HepG2 (cell line): ENCODE results near the gene DPY19L3. TPM values are rescaled to one million over a fixed set of nuclear protein-coding genes. Genes with fewer than 3 reads are reported as not detected.

Experiments
- KLF12 ChIP-seq: sonication (generic); formaldehyde crosslinking; IDR thresholded peaks from 2 replicates; pipeline ENCODE4 v1.4.0; 2020; ENCODE audit warnings: missing genetic modification reagents, borderline replicate concordance
- SPEN ChIP-seq: sonication (generic); formaldehyde crosslinking; IDR thresholded peaks from 2 replicates; pipeline ENCODE4 v1.5.1; 2020; ENCODE audit warnings: low read depth, mild to moderate bottlenecking, missing genetic modification reagents
- ZNF317 ChIP-seq: sonication (generic); formaldehyde crosslinking; IDR thresholded peaks from 2 replicates; pipeline ENCODE4 v1.5.0; 2020; ENCODE audit warnings: mild to moderate bottlenecking, missing genetic modification reagents
- ZNF589 ChIP-seq: sonication (generic); formaldehyde crosslinking; conservative IDR thresholded peaks from 2 replicates; pipeline ENCODE4 v1.8.0; 2022; ENCODE audit warnings: mild to moderate bottlenecking, moderate library complexity, missing genetic modification reagents
- ZNF790 ChIP-seq: sonication (generic); formaldehyde crosslinking; IDR thresholded peaks from 2 replicates; pipeline ENCODE4 v1.8.0; 2022; ENCODE audit warnings: missing genetic modification reagents, mild to moderate bottlenecking, borderline replicate concordance
- polyA plus RNA-seq, 8 experiments: library from polyadenylated mRNA; depleted of rRNA in 3 of 8; stranded (reverse) in 7 of 8; unstranded in 1 of 8; fragments of >200 nt; fragmentation: Illumina TruSeq in 4 of 8; extraction: Trizol in 4 of 8; gene quantifications; 2 replicates each; pipeline versions ENCODE4 v1.2.1 to v1.2.3, GENCODE V29; 2011 to 2016; ENCODE audit warnings: low read depth in 4 of 8, missing spikeins in 1 of 8, mixed read lengths in 1 of 8; ENCODE audit not compliant: insufficient read depth in 1 of 8
- total RNA-seq, 5 experiments: library from RNA; depleted of rRNA; stranded (reverse); fragments of >200 nt; fragmentation: Illumina TruSeq; extraction: Trizol; gene quantifications; 2 replicates each; pipeline ENCODE4 v1.2.3, GENCODE V29; 2016; ENCODE audit warnings: low read depth in 1 of 5
- TF ChIP-seq, protein P1 (sequence below): IDR thresholded peaks from 2 replicates; pipeline ENCODE4 v1.6.1; 2016; ENCODE audit warnings: low read depth
- TF ChIP-seq, protein P2 (sequence below): sonication (generic); formaldehyde crosslinking; IDR thresholded peaks from 2 replicates; pipeline ENCODE4 v1.4.0; 2020; ENCODE audit warnings: missing genetic modification reagents, borderline replicate concordance
- TF ChIP-seq, protein P3 (sequence below): sonication (generic); formaldehyde crosslinking; IDR thresholded peaks from 2 replicates; pipeline ENCODE4 v1.4.0; 2020; ENCODE audit warnings: missing genetic modification reagents, low read depth, mild to moderate bottlenecking, borderline replicate concordance
- TF ChIP-seq, protein P4 (sequence below): sonication (generic); formaldehyde crosslinking; IDR thresholded peaks from 2 replicates; pipeline ENCODE4 v1.5.0; 2020; ENCODE audit warnings: mild to moderate bottlenecking, missing genetic modification reagents, borderline replicate concordance
- TF ChIP-seq, protein P5 (sequence below), 2 experiments: fragments of 450-650 bp in 1 of 2; sonication (generic) in 1 of 2; formaldehyde crosslinking; IDR thresholded peaks; 2 replicates each; pipeline versions ENCODE4 v1.5.0 to v1.8.0; 2020 to 2022; ENCODE audit warnings: mild to moderate bottlenecking in 1 of 2, missing genetic modification reagents in 1 of 2

The DPY19L3 gene
- total and polyA plus RNA-seq, 2 of the 13 experiments (the other 11 are each of a cell fraction or from before 2014, with no cell fraction given), result 21.6 to 25.2 TPM

DNA sequence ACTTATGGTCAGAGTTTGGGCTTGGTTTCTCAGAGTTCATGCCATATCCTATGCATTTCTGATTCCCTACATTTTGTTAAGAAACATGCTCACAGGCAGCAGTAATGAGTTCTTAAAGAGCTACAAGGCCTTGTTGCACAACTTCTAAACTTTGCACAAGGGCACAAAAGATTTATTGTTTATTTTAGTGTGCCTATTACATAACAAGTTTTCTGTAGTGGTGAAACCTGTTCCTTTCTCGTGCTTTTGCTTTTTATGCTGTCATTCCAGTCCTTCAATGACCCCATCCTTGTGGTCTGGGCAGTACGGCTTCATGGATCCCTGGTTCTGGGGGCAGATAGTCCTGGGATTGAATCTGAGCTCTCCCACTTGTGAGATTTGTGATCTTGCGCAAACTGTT, 42.4 kb upstream of the DPY19L3 start (continued):
- TF ChIP-seq, protein P1, sequence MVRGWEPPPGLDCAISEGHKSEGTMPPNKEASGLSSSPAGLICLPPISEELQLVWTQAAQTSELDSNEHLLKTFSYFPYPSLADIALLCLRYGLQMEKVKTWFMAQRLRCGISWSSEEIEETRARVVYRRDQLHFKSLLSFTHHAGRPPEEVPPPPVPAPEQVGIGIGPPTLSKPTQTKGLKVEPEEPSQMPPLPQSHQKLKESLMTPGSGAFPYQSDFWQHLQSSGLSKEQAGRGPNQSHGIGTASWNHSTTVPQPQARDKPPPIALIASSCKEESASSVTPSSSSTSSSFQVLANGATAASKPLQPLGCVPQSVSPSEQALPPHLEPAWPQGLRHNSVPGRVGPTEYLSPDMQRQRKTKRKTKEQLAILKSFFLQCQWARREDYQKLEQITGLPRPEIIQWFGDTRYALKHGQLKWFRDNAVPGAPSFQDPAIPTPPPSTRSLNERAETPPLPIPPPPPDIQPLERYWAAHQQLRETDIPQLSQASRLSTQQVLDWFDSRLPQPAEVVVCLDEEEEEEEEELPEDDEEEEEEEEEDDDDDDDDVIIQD (CRISPR knock-in tag), result peak; percentile 44; the same call in 1 of the 2 replicates
- TF ChIP-seq, protein P2, sequence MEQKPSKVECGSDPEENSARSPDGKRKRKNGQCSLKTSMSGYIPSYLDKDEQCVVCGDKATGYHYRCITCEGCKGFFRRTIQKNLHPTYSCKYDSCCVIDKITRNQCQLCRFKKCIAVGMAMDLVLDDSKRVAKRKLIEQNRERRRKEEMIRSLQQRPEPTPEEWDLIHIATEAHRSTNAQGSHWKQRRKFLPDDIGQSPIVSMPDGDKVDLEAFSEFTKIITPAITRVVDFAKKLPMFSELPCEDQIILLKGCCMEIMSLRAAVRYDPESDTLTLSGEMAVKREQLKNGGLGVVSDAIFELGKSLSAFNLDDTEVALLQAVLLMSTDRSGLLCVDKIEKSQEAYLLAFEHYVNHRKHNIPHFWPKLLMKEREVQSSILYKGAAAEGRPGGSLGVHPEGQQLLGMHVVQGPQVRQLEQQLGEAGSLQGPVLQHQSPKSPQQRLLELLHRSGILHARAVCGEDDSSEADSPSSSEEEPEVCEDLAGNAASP (CRISPR knock-in tag), result peak; percentile 97
- TF ChIP-seq, protein P3, sequence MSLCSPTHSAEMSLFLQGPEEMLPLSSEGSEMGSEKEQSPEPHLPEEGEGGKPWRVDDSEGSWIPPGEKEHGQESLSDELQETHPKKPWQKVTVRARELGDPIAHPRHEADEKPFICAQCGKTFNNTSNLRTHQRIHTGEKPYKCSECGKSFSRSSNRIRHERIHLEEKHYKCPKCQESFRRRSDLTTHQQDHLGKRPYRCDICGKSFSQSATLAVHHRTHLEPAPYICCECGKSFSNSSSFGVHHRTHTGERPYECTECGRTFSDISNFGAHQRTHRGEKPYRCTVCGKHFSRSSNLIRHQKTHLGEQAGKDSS, result no peak
- TF ChIP-seq, protein P4, sequence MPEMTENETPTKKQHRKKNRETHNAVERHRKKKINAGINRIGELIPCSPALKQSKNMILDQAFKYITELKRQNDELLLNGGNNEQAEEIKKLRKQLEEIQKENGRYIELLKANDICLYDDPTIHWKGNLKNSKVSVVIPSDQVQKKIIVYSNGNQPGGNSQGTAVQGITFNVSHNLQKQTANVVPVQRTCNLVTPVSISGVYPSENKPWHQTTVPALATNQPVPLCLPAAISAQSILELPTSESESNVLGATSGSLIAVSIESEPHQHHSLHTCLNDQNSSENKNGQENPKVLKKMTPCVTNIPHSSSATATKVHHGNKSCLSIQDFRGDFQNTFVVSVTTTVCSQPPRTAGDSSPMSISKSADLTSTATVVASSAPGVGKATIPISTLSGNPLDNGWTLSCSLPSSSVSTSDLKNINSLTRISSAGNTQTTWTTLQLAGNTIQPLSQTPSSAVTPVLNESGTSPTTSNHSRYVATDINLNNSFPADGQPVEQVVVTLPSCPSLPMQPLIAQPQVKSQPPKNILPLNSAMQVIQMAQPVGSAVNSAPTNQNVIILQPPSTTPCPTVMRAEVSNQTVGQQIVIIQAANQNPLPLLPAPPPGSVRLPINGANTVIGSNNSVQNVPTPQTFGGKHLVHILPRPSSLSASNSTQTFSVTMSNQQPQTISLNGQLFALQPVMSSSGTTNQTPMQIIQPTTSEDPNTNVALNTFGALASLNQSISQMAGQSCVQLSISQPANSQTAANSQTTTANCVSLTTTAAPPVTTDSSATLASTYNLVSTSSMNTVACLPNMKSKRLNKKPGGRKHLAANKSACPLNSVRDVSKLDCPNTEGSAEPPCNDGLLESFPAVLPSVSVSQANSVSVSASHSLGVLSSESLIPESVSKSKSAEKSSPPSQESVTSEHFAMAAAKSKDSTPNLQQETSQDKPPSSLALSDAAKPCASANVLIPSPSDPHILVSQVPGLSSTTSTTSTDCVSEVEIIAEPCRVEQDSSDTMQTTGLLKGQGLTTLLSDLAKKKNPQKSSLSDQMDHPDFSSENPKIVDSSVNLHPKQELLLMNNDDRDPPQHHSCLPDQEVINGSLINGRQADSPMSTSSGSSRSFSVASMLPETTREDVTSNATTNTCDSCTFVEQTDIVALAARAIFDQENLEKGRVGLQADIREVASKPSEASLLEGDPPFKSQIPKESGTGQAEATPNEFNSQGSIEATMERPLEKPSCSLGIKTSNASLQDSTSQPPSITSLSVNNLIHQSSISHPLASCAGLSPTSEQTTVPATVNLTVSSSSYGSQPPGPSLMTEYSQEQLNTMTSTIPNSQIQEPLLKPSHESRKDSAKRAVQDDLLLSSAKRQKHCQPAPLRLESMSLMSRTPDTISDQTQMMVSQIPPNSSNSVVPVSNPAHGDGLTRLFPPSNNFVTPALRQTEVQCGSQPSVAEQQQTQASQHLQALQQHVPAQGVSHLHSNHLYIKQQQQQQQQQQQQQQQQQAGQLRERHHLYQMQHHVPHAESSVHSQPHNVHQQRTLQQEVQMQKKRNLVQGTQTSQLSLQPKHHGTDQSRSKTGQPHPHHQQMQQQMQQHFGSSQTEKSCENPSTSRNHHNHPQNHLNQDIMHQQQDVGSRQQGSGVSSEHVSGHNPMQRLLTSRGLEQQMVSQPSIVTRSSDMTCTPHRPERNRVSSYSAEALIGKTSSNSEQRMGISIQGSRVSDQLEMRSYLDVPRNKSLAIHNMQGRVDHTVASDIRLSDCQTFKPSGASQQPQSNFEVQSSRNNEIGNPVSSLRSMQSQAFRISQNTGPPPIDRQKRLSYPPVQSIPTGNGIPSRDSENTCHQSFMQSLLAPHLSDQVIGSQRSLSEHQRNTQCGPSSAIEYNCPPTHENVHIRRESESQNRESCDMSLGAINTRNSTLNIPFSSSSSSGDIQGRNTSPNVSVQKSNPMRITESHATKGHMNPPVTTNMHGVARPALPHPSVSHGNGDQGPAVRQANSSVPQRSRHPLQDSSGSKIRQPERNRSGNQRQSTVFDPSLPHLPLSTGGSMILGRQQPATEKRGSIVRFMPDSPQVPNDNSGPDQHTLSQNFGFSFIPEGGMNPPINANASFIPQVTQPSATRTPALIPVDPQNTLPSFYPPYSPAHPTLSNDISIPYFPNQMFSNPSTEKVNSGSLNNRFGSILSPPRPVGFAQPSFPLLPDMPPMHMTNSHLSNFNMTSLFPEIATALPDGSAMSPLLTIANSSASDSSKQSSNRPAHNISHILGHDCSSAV, result no peak
- TF ChIP-seq ZNF589 (no peak), ZNF317 (0 out of 2 replicates have a peak, but pooled peaks have one; percentile 27), SPEN (CRISPR knock-in tag) (0 out of 2 replicates have a peak, but pooled peaks have one; percentile 54), KLF12 (CRISPR knock-in tag) (no peak), ZNF790 (no peak)
- TF ChIP-seq, protein P5, sequence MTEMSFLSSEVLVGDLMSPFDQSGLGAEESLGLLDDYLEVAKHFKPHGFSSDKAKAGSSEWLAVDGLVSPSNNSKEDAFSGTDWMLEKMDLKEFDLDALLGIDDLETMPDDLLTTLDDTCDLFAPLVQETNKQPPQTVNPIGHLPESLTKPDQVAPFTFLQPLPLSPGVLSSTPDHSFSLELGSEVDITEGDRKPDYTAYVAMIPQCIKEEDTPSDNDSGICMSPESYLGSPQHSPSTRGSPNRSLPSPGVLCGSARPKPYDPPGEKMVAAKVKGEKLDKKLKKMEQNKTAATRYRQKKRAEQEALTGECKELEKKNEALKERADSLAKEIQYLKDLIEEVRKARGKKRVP (CRISPR knock-in tag; IDR thresholded peaks at IDR 0.05), result peak in 1 of 2 experiments; percentile 84; a peak in 2 of 4 replicates
